GM15510 (cell line): ENCODE data around the gene USH1G.

Experiments used
- POLR2A ChIP-seq: IDR thresholded peaks from 3 replicates; pipeline ENCODE4 v1.6.1; 2011; ENCODE audit warnings: borderline replicate concordance; ENCODE audit not compliant: insufficient read length; ENCODE audit errors: extremely low read depth

The USH1G gene

GRCh38 chr17:74922694-74923537 is at the start of gene USH1G:
USH1G (minus strand) TSS chr17:74923255; CDS start chr17:74923073, 182 bp downstream.
- no peak for TF ChIP-seq POLR2A

- no peak for TF ChIP-seq POLR2A
Measured at GRCh38 chr17:74972107-74972972, 49.3 kb upstream of the USH1G start, which contains the start of gene HID1. HID1 (minus strand) TSS chr17:74972759; CDS start chr17:74972656, 103 bp downstream.

- no peak for TF ChIP-seq POLR2A
Measured at GRCh38 chr17:74971842-74972106, 48.7 kb upstream of the USH1G start.

- TF ChIP-seq POLR2A, result no peak
Measured at GRCh38 chr17:74971069-74971841, 48.2 kb upstream of the USH1G start.

- no peak for TF ChIP-seq POLR2A
Measured at GRCh38 chr17:74970395-74970794, 47.3 kb upstream of the USH1G start.

- no peak for TF ChIP-seq POLR2A
Measured at GRCh38 chr17:74968361-74968780, 45.3 kb upstream of the USH1G start.

- TF ChIP-seq POLR2A, result no peak
Measured at GRCh38 chr17:74964988-74965622, 42.0 kb upstream of the USH1G start.

- TF ChIP-seq POLR2A, result no peak
Measured at GRCh38 chr17:74964246-74964761, 41.2 kb upstream of the USH1G start.

- TF ChIP-seq POLR2A, result no peak
Measured at GRCh38 chr17:74963656-74964055, 40.6 kb upstream of the USH1G start.

- no peak for TF ChIP-seq POLR2A
Measured at GRCh38 chr17:74962622-74963394, 39.8 kb upstream of the USH1G start.

- TF ChIP-seq POLR2A, result no peak
Measured at GRCh38 chr17:74961657-74962350, 38.7 kb upstream of the USH1G start.

GRCh38 chr17:74960570-74961342 is 37.7 kb upstream of the USH1G start:
- no peak for TF ChIP-seq POLR2A

GRCh38 chr17:74959826-74960515 is 36.9 kb upstream of the USH1G start:
- TF ChIP-seq POLR2A, result no peak
